Mucosa of stomach (tissue), 1 donor: Measurements from ENCODE around the gene ZNF829.

ENCODE experiments used
- H3K27me3 ChIP-seq: one replicate; pipeline ENCODE4 v1.7.0; 2013; ENCODE audit warnings: mild to moderate bottlenecking, low read length; ENCODE audit not compliant: control insufficient read depth, insufficient read depth
- H3K36me3 ChIP-seq: one replicate; pipeline ENCODE4 v1.7.0; 2013; ENCODE audit warnings: low read length; ENCODE audit not compliant: control insufficient read depth, insufficient read depth
- H3K4me1 ChIP-seq: one replicate; pipeline ENCODE4 v1.7.0; 2013; ENCODE audit warnings: mild to moderate bottlenecking, low read length; ENCODE audit not compliant: control insufficient read depth, insufficient read depth
- H3K4me3 ChIP-seq: one replicate; pipeline ENCODE4 v1.7.0; 2013; ENCODE audit warnings: low read length
- H3K9ac ChIP-seq: one replicate; pipeline ENCODE4 v1.7.0; 2013; ENCODE audit warnings: mild to moderate bottlenecking, low read length, moderate library complexity
- H3K9me3 ChIP-seq: one replicate; pipeline ENCODE4 v1.7.0; 2013; ENCODE audit warnings: mild to moderate bottlenecking, low read length, moderate library complexity; ENCODE audit not compliant: control insufficient read depth
- donor health status: Pancreatic carcinoma.

Gene ZNF829

GRCh38 chr19:36915992-36916830, at the start of gene ZNF829, which contains the start of gene ZNF568:
Gene ZNF829 (minus strand): TSS chr19:36916291. CDS start chr19:36915167, 1,124 bp downstream.
Gene ZNF568 (plus strand): TSS chr19:36916332. CDS start chr19:36922771, 6,439 bp downstream.
- H3K4me1 ChIP-seq = peaks cover 6% of the 10 kb centered on the region
- peak within 1 kb of the TSS; percentile 79 for H3K9ac ChIP-seq
- H3K4me3 ChIP-seq = peak within 1 kb of the TSS; percentile 98
- no peaks in the 10 kb centered on the region for H3K9me3 ChIP-seq
- H3K36me3 ChIP-seq = no peaks in the 10 kb centered on the region
- no peaks in the 10 kb centered on the region for H3K27me3 ChIP-seq

- Histone ChIP-seq H3K36me3 (no peaks in the 10 kb centered on the region), H3K27me3 (no peaks in the 10 kb centered on the region), H3K4me1 (no peaks in the 10 kb centered on the region), H3K9ac (no peak overlapping the region), H3K9me3 (no peaks in the 10 kb centered on the region), H3K4me3 (no peak overlapping the region)
Observed at GRCh38 chr19:36963280-36963679, 47.2 kb upstream of the ZNF829 start.

GRCh38 chr19:36962346-36962745, 46.3 kb upstream of the ZNF829 start:
- Histone ChIP-seq H3K27me3 (no peaks in the 10 kb centered on the region), H3K4me1 (no peaks in the 10 kb centered on the region), H3K4me3 (no peak overlapping the region), H3K9me3 (no peaks in the 10 kb centered on the region), H3K9ac (no peak overlapping the region), H3K36me3 (no peaks in the 10 kb centered on the region)

GRCh38 chr19:36950335-36951119, 34.4 kb upstream of the ZNF829 start:
- Histone ChIP-seq H3K27me3 (no peaks in the 10 kb centered on the region), H3K9ac (no peak overlapping the region), H3K4me3 (no peak overlapping the region), H3K9me3 (no peaks in the 10 kb centered on the region), H3K36me3 (peaks cover 5% of the 10 kb centered on the region), H3K4me1 (no peaks in the 10 kb centered on the region)

GRCh38 chr19:36939153-36939552, 23.1 kb upstream of the ZNF829 start:
- Histone ChIP-seq H3K36me3 (no peaks in the 10 kb centered on the region), H3K9me3 (no peaks in the 10 kb centered on the region), H3K4me3 (no peak overlapping the region), H3K27me3 (no peaks in the 10 kb centered on the region), H3K9ac (no peak overlapping the region), H3K4me1 (no peaks in the 10 kb centered on the region)

GRCh38 chr19:36931684-36932083, 15.6 kb upstream of the ZNF829 start:
- Histone ChIP-seq H3K27me3 (no peaks in the 10 kb centered on the region), H3K9ac (no peak overlapping the region), H3K9me3 (no peaks in the 10 kb centered on the region), H3K36me3 (no peaks in the 10 kb centered on the region), H3K4me1 (no peaks in the 10 kb centered on the region), H3K4me3 (no peak overlapping the region)

GRCh38 chr19:36918090-36918489, 2.0 kb upstream of the ZNF829 start:
- H3K36me3 ChIP-seq = no peaks in the 10 kb centered on the region
- H3K4me1 ChIP-seq = peaks cover 6% of the 10 kb centered on the region
- H3K4me3 ChIP-seq = no peak overlapping the region
- no peaks in the 10 kb centered on the region for H3K27me3 ChIP-seq
- no peak overlapping the region for H3K9ac ChIP-seq
- no peaks in the 10 kb centered on the region for H3K9me3 ChIP-seq

GRCh38 chr19:36916991-36917390, 900 bp upstream of the ZNF829 start:
- Histone ChIP-seq H3K9me3 (no peaks in the 10 kb centered on the region), H3K36me3 (no peaks in the 10 kb centered on the region), H3K9ac (peak overlapping the region; percentile 79), H3K4me1 (peaks cover 6% of the 10 kb centered on the region), H3K27me3 (no peaks in the 10 kb centered on the region), H3K4me3 (peak overlapping the region; percentile 98)

GRCh38 chr19:36898422-36898821, 17.7 kb downstream of the ZNF829 start:
- H3K9me3 ChIP-seq = peaks cover 27% of the 10 kb centered on the region
- H3K4me3 ChIP-seq = no peak overlapping the region
- no peak overlapping the region for H3K9ac ChIP-seq
- no peaks in the 10 kb centered on the region for H3K4me1 ChIP-seq
- H3K27me3 ChIP-seq = no peaks in the 10 kb centered on the region
- H3K36me3 ChIP-seq = no peaks in the 10 kb centered on the region

- no peaks in the 10 kb centered on the region for H3K4me1 ChIP-seq
- H3K27me3 ChIP-seq = no peaks in the 10 kb centered on the region
- H3K36me3 ChIP-seq = peaks cover 8% of the 10 kb centered on the region
- peaks cover 40% of the 10 kb centered on the region for H3K9me3 ChIP-seq
- H3K9ac ChIP-seq = no peak overlapping the region
- no peak overlapping the region for H3K4me3 ChIP-seq
Observed at GRCh38 chr19:36894849-36895383, 21.2 kb downstream of the ZNF829 start.

- H3K4me3 ChIP-seq = no peak overlapping the region
- no peaks in the 10 kb centered on the region for H3K27me3 ChIP-seq
- H3K4me1 ChIP-seq = no peaks in the 10 kb centered on the region
- H3K36me3 ChIP-seq = peaks cover 8% of the 10 kb centered on the region
- no peak overlapping the region for H3K9ac ChIP-seq
- H3K9me3 ChIP-seq = peaks cover 32% of the 10 kb centered on the region
Observed at GRCh38 chr19:36891768-36892357, 24.2 kb downstream of the ZNF829 start.
